Bronchial epithelial cell (primary cell): ENCODE data around the gene PCDHGB6. TPM values are rescaled to one million over a fixed set of nuclear protein-coding genes. Genes with fewer than 3 reads are reported as not detected.
"Not testable (repeated sequence)": the region's sequence is repeated elsewhere in the genome, so short reads cannot be mapped to it uniquely, and the experiment has no call there.

Source experiments
- DNase-seq: peaks from one replicate; pipeline ENCODE4 v3.0.0-alpha.2; 2010; ENCODE audit warnings: low read depth
- FAIRE-seq: peaks from 2 replicates; lab custom pipeline; 2011; peaks lifted over from hg19 to GRCh38; lab: Jason Lieb, UNC
- H3K27me3 ChIP-seq: 2 replicates; pipeline ENCODE4 v1.5.1; 2011; ENCODE audit warnings: low read length; ENCODE audit not compliant: control insufficient read depth, insufficient read depth
- H3K36me3 ChIP-seq: 2 replicates; pipeline ENCODE4 v1.5.1; 2011; ENCODE audit warnings: low read length; ENCODE audit not compliant: control insufficient read depth, insufficient read depth
- H3K4me3 ChIP-seq: 2 replicates; pipeline ENCODE4 v1.5.1; 2011; ENCODE audit warnings: mild to moderate bottlenecking, low read depth, low read length, control low read depth
- CTCF ChIP-seq: IDR thresholded peaks from 2 replicates; pipeline ENCODE4 v1.5.1; 2011; ENCODE audit warnings: mild to moderate bottlenecking, moderate library complexity, low read length, control low read depth, inconsistent platforms; ENCODE audit not compliant: insufficient read depth, severe bottlenecking
- total RNA-seq: library from RNA; depleted of rRNA; stranded (reverse); fragments of >200 nt; gene quantifications from 2 replicates; pipeline ENCODE4 v1.2.1, GENCODE V29; 2014

The PCDHGB6 gene
- total RNA-seq, 1 donor from 2014 or later: 0.53 TPM

- no peaks in the 10 kb centered on the region for H3K36me3 ChIP-seq
- no peak overlapping the region for H3K4me3 ChIP-seq
- no peak for DNase-seq
- FAIRE-seq: no peak
- TF ChIP-seq CTCF: no peak
- no peaks in the 10 kb centered on the region for H3K27me3 ChIP-seq
Observed at GRCh38 chr5:141389153-141390042, 18.4 kb upstream of the PCDHGB6 start.

DNA sequence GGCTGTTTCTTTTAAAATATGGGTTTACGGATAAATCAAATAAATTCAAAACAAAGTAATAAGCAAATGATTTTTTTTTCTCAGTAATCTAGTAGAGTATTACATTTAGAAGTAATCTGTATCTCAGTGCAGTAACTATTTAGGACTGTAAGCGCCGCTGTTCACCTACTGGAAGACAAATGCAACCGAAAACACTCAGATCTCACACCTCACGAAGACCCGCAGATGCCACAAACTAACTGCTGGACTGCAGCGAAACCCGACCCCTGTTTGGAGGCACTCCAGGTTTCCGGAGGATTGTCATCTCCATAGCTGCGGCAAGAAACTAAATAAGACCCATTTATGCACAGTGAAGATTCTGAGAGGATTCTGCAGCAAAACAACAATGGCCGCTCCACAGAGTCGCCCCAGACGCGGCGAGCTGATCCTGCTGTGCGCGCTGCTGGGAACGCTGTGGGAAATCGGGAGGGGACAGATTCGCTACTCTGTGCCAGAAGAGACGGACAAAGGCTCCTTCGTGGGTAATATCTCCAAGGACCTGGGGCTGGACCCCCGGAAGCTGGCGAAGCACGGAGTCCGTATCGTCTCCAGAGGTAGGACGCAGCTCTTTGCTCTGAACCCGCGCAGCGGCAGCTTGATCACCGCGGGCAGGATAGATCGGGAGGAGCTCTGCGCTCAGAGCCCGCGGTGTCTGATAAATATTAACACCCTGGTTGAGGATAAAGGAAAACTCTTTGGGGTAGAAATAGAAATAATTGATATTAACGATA is 15.2 kb upstream of the PCDHGB6 start, which contains the start of gene PCDHGA8:
PCDHGA8 (plus strand) TSS at position 205 of the 770 bp plus-strand sequence; CDS start at position 386, 181 bp downstream.
- H3K27me3 ChIP-seq: peaks cover 2% of the 10 kb centered on the region
- H3K36me3 ChIP-seq: no peaks in the 10 kb centered on the region
- TF ChIP-seq CTCF: no peak
- FAIRE-seq: no peak
- no peak for DNase-seq
- H3K4me3 ChIP-seq: no peak within 1 kb of the TSS

DNA sequence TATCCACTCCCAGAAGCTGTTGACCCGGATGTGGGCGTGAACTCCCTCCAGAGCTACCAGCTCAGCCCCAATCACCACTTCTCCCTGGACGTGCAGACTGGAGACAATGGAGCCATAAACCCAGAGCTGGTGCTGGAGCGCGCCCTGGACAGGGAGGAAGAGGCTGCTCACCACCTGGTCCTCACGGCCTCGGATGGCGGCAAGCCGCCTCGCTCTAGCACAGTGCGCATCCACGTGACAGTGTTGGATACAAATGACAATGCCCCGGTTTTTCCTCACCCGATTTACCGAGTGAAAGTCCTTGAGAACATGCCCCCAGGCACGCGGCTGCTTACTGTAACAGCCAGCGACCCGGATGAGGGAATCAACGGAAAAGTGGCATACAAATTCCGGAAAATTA is 14.6 kb upstream of the PCDHGB6 start:
- DNase-seq (no peak), FAIRE-seq (no peak)
- no peak for TF ChIP-seq CTCF
- Histone ChIP-seq H3K27me3 (peaks cover 2% of the 10 kb centered on the region), H3K36me3 (no peaks in the 10 kb centered on the region), H3K4me3 (no peak overlapping the region)

GRCh38 chr5:141394401-141395187 is 13.2 kb upstream of the PCDHGB6 start:
- FAIRE-seq, H3K27me3 ChIP-seq, H3K4me3 ChIP-seq, H3K36me3 ChIP-seq, DNase-seq: not testable (repeated sequence)

GRCh38 chr5:141397756-141398551 is 9.9 kb upstream of the PCDHGB6 start, which contains the start of gene PCDHGB5:
Gene PCDHGB5 (plus strand): TSS chr5:141397947. CDS start chr5:141398128, 181 bp downstream.
- DNase-seq: peak; percentile 41
- not testable (repeated sequence) for H3K27me3 ChIP-seq, H3K36me3 ChIP-seq
- TF ChIP-seq CTCF: peak; percentile 60
- peak; percentile 96 for FAIRE-seq
- peak within 1 kb of the TSS; percentile 37 for H3K4me3 ChIP-seq
